Endothelial cell (in vitro differentiated cells): ENCODE data around the gene PTPRE. TPM values are rescaled to one million over a fixed set of nuclear protein-coding genes. Genes with fewer than 3 reads are reported as not detected.

Source experiments
- DNase-seq: peaks from one replicate; pipeline ENCODE4 v3.0.0; 2021; ENCODE audit warnings: low spot score
- H3K27ac Mint-ChIP-seq: one replicate; pipeline ENCODE4 v1.8.0; 2021; ENCODE audit warnings: mixed read lengths, inconsistent platforms; ENCODE audit not compliant: unreplicated experiment
- H3K27me3 Mint-ChIP-seq: one replicate; pipeline ENCODE4 v1.8.0; 2021; ENCODE audit warnings: mild to moderate bottlenecking, moderate library complexity, mixed read lengths, inconsistent platforms; ENCODE audit not compliant: unreplicated experiment
- H3K36me3 Mint-ChIP-seq: one replicate; pipeline ENCODE4 v1.8.0; 2021; ENCODE audit warnings: mild to moderate bottlenecking, low read depth, mixed read lengths, inconsistent platforms; ENCODE audit not compliant: unreplicated experiment
- H3K4me1 Mint-ChIP-seq: one replicate; pipeline ENCODE4 v1.8.0; 2021; ENCODE audit warnings: mild to moderate bottlenecking, mixed read lengths, inconsistent platforms; ENCODE audit not compliant: unreplicated experiment
- H3K4me3 Mint-ChIP-seq: one replicate; pipeline ENCODE4 v1.8.0; 2021; ENCODE audit warnings: mild to moderate bottlenecking, mixed read lengths, inconsistent platforms; ENCODE audit not compliant: unreplicated experiment
- H3K9me3 Mint-ChIP-seq: one replicate; pipeline ENCODE4 v1.8.0; 2021; ENCODE audit warnings: mixed read lengths, inconsistent platforms; ENCODE audit not compliant: unreplicated experiment
- CTCF ChIP-seq: fragments of 200-600 bp; sonication (generic); IDR thresholded peaks from one replicate; pipeline ENCODE4 v1.5.0; 2021; ENCODE audit warnings: antibody characterized with exemption; ENCODE audit not compliant: unreplicated experiment
- total RNA-seq: library from RNA; stranded (reverse); fragmentation: NEBNext Ultra II Directional; extraction: Animal tissue kit (Norgen Biotek cat#: 25700); gene quantifications from one replicate; pipeline ENCODE4 v1.2.1, GENCODE V29; 2021; ENCODE audit not compliant: unreplicated experiment

The PTPRE gene
- total RNA-seq, 1 donor from 2014 or later = 117 TPM

- peaks cover 25% of the 10 kb centered on the region for H3K36me3 Mint-ChIP-seq
- no peak for DNase-seq
- no peaks in the 10 kb centered on the region for H3K9me3 Mint-ChIP-seq
- H3K27ac Mint-ChIP-seq = no peak overlapping the region
- peaks cover 51% of the 10 kb centered on the region for H3K4me1 Mint-ChIP-seq
- H3K4me3 Mint-ChIP-seq = peak overlapping the region; percentile 88
- no peak for TF ChIP-seq CTCF
- peaks cover 12% of the 10 kb centered on the region for H3K27me3 Mint-ChIP-seq
These were observed 655 bp downstream of the PTPRE start for GRCh38 chr10:127907411-127908105.

DNA sequence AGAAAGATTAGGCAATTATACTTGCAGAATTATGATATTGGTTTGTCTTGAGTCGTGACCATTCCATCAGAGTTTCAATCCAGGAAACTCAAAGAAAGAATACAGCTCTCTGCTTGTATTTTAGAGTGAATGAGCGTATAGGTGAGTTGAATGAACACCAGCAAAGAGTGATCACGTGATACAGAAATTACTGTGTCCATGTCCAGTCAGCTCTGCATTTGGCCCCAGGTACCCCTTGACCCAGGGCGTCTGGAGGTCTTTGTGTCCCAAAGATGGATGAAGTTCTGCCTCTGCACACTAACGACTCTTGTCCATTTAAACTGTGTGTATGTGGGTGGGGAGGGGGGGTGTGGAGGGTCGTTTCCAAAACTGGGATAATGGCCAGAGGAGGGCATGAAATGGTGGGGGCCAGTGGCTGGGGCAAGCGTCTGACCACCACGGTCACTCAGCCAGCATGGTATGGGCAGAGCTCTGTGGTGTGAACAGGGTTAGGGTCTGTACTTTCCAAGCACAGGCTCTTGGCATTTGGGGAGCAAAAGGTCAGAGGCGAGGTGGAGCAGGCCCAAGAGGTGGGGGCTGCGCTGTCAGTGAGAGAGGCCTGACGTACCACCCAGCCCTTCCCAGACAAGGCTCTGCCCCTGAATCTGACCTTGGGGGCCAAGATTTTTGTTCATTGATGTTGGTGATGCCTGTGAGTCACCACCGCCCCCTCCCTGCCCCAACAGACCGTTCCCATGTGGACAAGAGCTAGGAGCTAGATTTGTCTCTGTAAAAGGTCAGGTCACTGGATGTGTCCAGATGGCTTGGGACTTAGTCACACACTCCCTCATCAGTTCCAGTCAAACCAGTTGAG, 1.4 kb downstream of the PTPRE start:
- no peak for TF ChIP-seq CTCF
- Mint-ChIP-seq H3K4me1 (peaks cover 58% of the 10 kb centered on the region), H3K27ac (no peak overlapping the region), H3K9me3 (no peaks in the 10 kb centered on the region), H3K4me3 (peak overlapping the region; percentile 88), H3K27me3 (peaks cover 12% of the 10 kb centered on the region), H3K36me3 (peaks cover 29% of the 10 kb centered on the region)
- no peak for DNase-seq

DNA sequence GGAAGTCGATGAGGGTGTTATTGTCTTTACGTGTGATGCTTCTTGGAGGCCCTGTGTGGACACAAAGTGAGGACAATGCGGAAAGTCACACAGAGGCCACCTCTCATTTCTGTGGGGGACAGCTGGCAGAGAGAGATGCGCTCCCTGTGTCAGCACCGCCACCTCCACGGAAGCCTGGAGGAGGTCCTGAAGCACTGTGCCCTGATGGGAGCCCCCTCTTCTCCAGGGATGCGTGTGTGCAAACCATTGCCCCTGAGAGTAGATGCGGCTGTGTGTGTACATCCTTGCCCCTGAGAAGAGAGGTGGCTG, 2.0 kb downstream of the PTPRE start:
- peaks cover 64% of the 10 kb centered on the region for H3K4me1 Mint-ChIP-seq
- peaks cover 12% of the 10 kb centered on the region for H3K27me3 Mint-ChIP-seq
- no peaks in the 10 kb centered on the region for H3K9me3 Mint-ChIP-seq
- H3K27ac Mint-ChIP-seq = no peak overlapping the region
- no peak for TF ChIP-seq CTCF
- H3K4me3 Mint-ChIP-seq = peak overlapping the region; percentile 88
- no peak for DNase-seq
- H3K36me3 Mint-ChIP-seq = peaks cover 29% of the 10 kb centered on the region

- H3K27ac Mint-ChIP-seq = no peak overlapping the region
- peak overlapping the region; percentile 87 for H3K4me3 Mint-ChIP-seq
- peaks cover 70% of the 10 kb centered on the region for H3K4me1 Mint-ChIP-seq
- DNase-seq = no peak
- H3K9me3 Mint-ChIP-seq = no peaks in the 10 kb centered on the region
- TF ChIP-seq CTCF = no peak
- H3K36me3 Mint-ChIP-seq = peaks cover 29% of the 10 kb centered on the region
- peaks cover 12% of the 10 kb centered on the region for H3K27me3 Mint-ChIP-seq
These were observed 3.0 kb downstream of the PTPRE start for GRCh38 chr10:127909716-127910463.

DNA sequence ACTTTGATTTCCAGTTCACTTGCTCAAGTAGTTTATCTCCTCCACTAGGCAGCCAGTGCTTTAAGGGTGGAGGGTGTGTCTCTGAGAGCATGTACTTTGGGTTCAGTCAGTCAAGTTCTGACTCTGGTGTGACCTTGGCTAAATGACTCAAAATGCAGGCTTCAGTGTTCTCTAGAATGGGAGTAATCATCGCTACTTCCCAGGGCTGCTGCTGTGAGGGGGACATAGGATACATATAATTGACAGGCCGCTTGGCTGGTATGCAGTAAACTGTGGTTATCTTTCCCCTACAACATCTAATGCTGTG, 3.5 kb downstream of the PTPRE start:
- no peak overlapping the region for H3K27ac Mint-ChIP-seq
- no peaks in the 10 kb centered on the region for H3K9me3 Mint-ChIP-seq
- peaks cover 10% of the 10 kb centered on the region for H3K27me3 Mint-ChIP-seq
- H3K4me3 Mint-ChIP-seq = no peak overlapping the region
- DNase-seq = no peak
- TF ChIP-seq CTCF = no peak
- H3K4me1 Mint-ChIP-seq = peaks cover 68% of the 10 kb centered on the region
- peaks cover 24% of the 10 kb centered on the region for H3K36me3 Mint-ChIP-seq
